Islet precursor cell (in vitro differentiated cells): Measurements from ENCODE around the gene TTC38.
"Not testable (repeated sequence)": the region's sequence is repeated elsewhere in the genome, so short reads cannot be mapped to it uniquely, and the experiment has no call there.

ENCODE experiments used
- DNase-seq: peaks from one replicate; pipeline ENCODE4 v3.0.0-alpha.2; 2018

TTC38 gene

DNA sequence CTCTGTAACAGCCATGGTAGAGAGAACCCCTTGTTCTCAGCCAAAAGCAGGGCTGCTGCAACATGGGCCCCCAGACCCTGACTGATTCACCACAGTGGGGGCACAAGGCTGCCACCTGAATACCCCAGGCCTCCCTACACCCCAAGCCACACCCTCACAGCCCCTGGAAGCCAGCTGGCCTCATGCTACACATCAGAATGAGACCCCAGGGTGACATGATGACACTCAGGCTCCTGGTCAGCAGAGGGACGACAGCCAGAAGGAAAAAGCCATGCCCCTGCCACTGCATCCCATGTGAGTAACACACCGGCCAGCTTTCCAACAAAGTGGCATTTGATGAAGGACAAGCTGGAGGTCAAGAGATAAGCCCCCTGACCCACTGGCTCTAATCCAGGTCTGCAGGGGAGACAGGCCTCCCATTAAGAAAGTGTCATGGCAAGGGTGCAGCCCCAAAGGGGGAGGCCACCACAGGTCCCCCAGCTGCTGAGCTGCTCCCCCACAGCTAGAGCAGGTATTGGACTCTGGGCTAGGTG lies 20.3 kb upstream of the TTC38 start:
- no peak for DNase-seq

DNA sequence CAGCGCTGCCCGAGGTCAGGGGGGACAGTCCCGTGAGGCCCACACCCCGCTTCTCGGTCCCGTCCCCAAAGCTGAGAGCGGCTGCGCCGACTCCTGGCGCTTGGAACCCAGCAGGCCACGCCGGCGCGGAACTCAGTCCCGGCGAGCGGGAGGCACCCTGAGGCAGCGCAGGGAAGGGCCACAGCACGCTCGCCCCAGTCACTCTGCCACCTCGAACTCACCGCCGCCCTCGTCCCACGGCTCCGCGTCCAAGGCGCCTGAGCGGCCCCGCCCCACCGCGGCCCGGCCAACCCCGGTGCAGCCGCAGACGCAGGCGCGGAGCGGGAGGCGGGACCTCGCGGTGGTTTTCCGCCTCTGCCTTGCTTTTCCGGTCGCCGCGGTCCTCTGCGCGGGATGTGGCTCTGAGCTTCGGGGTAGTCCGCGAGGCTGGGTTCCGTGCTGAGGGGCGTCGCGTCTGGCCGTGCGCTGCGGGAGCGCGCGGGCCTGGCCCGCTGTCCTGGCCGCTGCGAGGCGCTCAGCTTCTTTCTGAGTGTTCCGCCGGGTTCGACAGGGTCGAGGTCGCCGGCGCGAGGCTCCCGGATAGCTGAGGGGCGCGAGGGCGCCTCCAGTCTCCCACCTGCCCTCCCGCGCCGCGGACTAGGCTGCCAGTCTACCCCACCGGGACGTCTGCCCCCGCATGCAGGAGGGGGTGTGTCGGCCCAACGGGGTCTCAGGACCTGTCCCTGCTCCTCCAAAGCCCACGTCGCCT lies 17.6 kb upstream of the TTC38 start, which contains the start of gene CDPF1:
Gene CDPF1, minus strand, starts transcription at position 259 of the 748 bp plus-strand sequence. CDS start 2,009 bp downstream, outside the sequence.
- peak; percentile 94 for DNase-seq

DNA sequence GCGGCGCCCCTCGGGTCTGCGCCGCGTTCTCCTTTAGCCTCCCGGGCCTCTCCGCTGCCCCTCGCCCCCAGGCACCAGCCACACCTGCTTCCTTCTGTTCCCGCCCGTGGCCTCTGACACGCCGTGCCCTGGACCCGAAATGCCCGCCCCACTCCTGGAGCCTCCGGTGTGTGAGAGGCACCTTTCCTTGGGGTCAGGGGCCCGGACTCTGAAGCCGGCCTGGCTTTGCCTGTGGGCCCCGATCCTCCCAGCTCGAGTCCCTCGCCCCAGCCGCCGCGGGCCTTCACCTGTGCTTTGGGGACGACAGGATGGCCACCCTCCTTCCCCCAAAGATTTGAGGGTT lies 17.1 kb upstream of the TTC38 start:
- no peak for DNase-seq

DNA sequence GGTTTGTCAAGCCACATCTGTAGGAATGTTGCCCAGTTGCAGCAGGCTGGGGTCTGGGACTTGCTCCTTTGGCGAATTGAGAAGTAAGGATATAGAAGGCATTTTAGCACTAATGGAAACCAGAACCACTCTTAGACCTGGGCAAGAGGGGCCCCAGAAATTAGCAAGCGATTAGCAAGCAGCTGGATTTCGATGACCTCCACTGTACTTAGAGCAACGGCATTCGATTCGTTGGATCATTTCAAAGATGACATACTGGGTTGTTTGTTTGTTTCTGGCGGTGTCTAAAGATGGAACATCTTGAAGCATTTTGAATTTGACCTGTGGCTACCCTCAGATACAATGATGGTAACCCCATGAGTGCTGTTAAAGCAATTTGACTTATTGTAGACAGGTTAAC lies 16.5 kb upstream of the TTC38 start:
- DNase-seq: no peak

DNA sequence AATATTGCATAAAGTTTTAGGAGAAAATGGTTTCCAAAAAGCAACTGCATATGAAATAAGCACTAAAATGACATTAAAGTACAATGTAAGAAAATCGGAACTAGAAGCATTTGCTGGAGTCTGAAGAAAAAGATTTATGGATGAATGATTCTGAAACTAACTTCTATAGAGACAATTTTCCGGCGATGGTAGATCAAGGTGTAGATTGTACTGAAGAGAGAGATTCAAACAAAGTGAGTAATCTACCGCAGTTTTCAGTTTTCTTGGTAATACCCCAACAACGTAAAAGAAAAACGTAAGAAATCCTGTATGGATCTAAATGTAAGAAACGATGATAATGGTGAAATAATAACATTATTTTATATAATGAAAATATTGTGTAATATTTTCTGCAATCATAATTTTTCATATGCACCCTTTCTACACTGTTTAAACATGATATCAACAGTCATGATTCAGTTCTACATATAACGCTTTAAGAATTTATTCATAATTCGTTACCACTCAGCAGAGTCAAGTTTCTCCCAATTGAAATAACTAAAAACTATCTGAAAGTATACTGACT lies 15.9 kb upstream of the TTC38 start:
- no peak for DNase-seq

DNA sequence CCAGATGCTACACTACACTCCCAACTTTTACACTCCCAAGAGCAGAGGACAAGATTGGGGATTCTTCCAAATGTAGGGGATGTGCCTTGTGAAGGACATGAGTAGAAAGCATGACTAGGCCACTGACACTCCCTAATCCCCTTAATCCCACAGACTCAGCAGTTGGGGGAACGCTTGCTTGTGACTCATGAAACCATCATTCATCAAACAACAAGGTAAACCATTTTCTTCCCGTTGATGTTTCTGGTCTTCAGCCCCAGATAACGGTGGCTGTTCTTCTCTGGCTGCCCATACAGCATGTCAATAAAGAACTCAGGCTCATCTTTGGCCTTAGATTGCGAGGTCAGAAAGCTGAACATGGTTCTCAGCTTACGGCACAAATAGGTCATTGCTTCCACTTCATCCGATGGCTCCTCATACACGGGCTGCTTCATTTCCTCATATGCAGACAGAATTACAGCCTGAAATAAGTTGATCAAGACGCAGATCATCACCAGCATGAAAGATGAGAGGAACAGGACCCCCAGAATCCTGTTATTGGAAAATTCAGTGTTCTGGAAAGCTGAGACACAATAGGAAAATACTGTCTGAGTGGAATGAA lies 11.3 kb upstream of the TTC38 start:
- no peak for DNase-seq

DNA sequence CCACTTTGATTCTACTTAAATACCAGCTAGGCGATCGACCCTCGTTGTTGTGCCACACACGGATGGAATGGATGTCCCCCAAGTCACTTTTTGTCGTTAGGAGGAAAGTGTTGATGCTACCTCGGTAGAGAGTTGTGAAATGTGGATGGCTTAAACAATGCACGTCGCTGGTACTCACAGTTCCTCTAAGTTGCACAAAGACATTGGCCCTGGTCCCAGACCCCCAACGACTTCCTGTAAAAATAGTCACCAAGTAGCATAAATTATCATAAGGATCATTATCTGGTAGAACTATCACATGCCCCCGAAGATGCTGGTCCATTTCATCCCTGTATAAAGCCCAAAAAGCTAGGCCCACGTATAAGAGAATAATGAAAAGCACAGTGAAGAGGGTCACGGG lies 8.4 kb upstream of the TTC38 start:
- DNase-seq: no peak

DNA sequence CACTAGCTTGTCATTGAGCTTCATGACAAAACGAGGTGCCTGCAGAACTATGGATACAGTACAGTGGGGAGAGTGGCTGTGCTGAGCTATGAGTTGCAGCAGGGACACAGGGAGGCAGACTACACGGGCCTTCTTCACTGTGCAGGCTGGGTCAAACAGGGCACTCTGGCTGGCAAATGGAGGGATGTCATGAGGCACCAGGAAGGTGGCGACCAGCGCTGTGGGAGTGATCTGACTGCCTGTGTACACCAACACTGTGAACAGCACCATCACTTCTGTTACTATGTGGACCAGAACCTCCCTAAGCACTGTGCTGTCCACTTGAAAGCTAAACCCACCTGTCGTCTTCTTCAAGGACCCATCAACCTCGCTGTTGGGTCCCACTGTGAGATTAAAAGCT lies 7.8 kb upstream of the TTC38 start:
- DNase-seq: no peak

DNA sequence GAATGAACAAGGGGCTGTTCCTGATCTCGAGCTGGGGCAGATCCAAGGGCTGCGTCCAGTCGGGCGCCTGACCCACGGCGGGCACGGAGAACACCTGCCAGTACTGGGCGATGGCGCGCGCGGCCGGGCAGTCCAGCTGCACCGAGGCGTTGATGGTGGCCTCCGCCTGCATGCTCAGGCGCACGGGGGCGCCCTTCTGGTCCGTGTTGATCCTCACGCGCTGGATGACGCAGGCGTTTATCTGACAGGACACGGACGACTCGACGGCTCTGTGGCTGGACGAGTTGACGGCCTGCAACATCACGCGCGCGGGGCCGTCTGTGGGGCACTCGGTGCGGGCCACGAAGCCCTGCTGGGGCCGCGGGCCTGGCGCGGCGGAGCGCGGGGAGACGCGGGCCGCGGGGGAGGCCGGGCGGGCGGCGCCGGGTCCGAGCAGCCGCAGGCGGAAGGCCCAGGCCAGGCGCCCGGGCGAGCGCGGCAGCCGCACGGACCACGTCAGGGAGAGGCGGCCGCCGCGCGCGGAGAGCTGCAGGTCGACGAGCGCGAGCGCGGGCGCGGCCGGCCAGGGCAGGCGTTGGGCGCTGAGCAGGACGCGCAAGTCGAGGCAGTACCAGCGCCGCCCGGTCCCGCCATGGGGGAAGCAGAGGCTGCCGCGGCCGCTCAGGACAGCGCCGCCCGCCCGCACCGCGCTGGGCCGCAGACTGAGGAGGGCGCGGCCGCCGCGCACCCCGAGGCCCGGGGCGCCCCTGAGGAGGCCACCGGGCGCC lies 5.2 kb upstream of the TTC38 start:
- DNase-seq: peak; percentile 84

DNA sequence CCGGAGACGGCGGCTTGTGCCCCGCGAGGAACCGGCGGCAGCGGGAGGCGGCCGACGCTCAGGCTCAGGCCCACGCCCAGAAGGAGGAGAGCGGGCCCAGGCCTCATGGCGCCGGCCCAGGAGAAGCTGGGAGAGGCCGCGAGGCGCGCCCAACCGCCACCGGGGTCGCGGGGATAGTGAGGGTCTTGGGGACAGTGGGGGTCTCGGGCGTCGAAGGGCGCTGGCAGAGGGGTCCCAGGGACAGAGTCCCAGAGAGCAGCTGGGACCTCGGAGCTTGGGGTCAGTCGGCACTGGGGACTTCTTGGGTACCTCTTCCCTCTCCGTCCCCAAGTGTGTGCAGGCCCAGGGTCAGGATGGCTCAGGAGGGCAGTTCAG lies 4.6 kb upstream of the TTC38 start, which contains the start of gene PKDREJ:
Gene PKDREJ, minus strand, starts transcription at position 128 of the 375 bp plus-strand sequence. Its CDS starts 21 bp downstream, at position 107.
- no peak for DNase-seq

DNA sequence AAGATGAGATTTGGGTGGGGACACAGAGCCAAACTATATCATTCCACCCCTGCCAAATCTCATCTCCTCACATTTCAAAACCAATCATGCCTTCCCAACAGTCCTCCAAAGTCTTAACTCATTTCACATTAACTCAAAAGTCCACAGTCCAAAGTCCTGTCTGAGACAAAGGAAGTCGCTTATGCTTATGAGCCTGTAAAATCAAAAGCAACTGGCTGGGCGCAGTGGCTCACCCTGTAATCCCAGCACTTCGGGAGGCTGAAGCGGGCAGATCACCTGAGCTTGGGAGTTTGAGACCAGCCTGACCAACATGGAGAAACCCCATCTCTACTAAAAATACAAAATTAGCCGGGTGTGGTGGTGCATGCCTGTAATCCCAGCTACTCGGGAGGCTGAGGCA lies 3.3 kb upstream of the TTC38 start:
- DNase-seq: not testable (repeated sequence)

DNA sequence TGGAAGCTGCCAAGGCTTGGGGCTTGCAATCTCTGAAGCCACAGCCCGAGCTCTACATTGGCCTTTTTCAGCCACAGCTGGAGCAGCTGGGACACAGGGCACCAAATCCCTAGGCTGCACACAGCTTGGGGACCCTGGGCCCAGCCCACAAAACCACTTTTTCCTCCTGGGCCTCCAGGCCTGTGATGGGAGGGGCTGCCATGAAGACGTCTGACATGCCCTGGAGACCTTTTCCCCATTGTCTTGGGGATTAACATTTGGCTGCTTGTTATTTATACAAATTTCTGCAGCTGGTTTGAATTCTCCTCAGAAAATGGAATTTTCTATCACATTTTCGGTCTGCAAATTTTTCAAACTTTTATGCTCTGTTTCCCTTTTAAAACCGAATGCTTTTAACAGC lies 2.2 kb upstream of the TTC38 start:
- not testable (repeated sequence) for DNase-seq

DNA sequence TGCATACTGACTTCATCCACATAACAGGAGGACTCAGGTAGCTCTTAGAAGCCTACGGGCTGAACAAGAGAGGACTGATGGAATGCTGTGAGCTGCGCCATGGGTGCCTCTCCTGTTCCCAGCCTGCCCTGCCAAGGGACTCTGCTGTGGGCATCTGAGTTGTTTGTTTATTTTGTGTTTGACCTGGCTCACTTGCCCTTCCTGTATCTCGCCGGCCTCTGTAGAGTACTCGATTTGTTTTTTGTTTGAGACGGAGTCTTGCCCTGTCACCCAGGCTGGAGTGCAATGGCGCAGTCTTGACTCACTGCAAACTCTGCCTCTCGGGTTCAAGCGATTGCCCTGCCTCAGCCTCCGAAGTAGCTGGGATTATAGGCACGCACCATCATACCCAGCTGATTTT lies 1.8 kb downstream of the TTC38 start:
- DNase-seq: no peak

DNA sequence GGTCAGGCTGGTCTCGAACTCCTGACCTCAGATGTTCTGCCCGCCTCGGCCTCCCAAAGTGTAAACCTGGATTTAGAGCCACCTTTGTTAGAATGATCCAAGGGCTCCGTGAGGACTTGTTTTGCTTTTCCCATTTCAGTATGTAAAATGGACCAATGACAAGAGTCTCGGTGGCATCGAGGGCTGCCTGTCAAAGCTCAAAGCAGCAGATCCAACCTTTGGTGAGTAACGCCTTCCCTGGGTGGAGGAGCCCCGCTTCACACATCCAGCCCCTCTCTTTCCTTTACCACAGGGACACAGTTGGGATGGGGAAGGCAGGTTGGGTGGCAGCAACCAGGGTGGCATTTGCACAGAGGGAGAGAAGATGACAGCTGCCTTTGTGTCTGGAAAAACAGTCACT lies 4.4 kb downstream of the TTC38 start:
- DNase-seq: no peak

DNA sequence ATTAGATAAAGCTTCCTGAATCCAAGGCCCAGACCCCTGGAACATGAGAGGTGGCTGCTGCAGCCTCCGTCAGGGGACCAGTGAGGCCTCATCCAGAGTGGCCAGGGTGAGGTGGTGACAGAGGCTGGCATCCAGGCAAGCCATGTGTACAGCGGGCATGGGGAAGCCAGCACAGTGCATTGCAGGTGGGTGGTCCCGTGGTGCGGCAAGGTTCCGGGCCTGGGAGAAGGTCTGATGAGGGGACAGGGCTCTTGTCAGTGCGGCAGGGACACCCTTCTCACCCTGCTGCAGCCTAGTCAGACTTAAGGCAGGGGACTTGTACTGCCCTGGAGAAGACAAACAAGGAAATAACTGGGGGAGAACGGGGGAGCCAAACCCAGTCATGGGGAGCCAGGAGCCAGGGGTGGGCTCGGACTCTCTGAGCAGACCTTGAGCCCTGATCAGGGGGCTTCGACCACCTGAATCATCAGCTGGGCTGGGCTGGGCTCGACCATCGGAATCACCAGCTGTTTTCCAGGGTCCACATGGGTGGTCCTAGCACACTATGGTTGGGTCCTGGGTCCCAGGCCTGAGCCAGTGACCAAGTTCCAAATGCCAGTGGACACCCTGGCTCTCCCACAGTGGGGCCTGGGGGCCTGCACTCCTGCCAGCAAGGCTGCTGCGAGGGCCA lies 5.1 kb downstream of the TTC38 start:
- DNase-seq: no peak

DNA sequence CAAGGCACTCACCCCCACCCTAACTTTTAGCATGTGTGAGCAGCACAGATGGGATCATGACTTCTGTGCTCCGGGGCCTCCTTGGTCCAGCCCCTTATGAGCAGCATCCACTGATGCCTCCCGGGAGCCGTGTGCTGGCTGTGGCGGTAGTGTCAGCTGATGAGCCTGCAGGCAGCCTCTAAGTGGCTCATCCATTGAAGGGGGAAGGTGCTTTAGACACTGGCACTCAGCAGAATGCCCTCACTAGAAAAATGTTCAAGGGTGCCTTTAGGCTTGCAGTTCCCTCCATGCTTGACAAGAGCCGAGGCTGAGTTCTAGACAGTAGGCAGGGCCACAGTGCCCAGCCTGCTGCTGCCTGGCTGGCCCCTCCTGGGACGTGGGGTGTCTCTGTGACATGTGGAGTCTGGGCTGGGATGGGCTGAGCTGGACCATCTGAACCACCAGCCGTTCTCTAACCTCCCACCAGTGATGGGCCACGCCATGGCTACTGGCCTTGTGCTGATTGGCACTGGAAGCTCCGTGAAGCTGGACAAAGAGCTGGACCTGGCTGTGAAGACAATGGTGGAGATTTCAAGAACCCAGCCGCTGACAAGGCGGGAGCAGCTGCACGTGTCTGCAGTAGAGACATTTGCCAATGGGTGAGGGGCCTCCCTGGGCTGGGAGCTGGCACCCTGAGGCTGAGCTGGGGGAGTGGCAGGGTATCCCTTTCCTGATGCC lies 5.8 kb downstream of the TTC38 start:
- DNase-seq: no peak

DNA sequence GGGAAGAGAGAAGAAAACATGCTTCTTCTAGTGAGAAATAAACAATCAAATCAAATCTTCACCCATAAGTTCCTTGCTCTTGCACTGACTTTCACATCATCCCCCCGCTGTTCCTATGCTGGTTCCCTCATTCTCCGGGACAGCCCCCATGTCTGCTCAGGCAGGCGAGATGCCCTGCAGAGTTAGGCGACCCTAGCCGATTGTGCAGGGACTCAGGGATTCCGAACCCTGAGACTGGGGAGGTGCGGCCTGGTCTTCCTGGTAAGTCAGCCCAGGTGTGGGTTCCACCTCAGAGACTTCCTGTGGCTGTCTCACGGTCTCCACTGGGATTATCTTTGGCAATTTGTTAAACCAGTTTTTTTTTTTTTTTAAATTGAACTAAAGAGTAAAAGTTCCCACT lies 6.6 kb downstream of the TTC38 start:
- no peak for DNase-seq

DNA sequence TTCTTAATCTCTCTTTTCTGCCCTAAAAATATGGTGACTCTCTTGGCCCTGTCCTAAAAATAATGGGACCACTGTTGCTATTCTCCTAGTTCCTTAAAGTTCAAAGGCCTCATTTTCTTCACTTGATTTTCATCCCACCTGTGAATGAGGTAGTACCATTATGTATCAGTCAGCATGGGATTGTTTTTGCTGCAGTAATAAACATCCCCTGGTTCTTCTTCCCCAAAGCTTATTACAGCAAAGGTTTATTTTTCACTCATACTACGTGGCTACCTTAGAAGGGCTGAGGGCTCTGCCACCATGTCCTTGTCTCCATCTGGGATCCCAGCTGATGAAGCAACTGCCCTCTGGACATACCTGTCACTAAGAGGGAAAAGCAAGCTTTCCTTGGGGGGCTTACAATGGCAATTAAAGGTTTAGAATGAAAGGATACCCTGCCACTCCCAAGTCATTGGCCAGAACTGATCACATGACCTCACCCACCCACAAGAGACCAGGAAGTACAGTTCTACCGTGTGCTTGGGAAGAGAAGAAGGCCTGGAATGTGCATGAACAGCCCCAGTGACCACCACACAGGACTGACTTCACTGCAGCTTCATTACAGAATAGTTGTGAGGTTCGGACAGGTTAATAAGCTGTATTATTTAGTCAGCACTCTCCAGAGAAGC lies 7.8 kb downstream of the TTC38 start:
- DNase-seq: no peak

DNA sequence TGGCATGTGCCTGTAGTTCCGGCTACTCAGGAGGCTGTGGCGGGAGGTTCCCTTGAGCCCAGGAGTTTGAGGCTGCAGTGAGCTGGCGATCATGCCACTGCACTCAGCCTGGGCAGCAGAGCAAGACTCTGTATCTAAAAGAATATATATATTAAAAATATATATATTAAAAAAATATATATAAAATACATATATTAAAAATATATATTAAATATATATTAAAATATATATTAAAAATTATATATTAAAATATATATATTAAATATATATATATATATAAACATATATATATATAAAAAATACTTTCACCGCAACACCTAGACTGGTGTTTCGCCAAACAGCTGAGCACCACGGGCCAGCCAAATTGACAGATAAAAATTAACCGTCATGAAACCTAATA lies 8.8 kb downstream of the TTC38 start:
- DNase-seq: no peak

DNA sequence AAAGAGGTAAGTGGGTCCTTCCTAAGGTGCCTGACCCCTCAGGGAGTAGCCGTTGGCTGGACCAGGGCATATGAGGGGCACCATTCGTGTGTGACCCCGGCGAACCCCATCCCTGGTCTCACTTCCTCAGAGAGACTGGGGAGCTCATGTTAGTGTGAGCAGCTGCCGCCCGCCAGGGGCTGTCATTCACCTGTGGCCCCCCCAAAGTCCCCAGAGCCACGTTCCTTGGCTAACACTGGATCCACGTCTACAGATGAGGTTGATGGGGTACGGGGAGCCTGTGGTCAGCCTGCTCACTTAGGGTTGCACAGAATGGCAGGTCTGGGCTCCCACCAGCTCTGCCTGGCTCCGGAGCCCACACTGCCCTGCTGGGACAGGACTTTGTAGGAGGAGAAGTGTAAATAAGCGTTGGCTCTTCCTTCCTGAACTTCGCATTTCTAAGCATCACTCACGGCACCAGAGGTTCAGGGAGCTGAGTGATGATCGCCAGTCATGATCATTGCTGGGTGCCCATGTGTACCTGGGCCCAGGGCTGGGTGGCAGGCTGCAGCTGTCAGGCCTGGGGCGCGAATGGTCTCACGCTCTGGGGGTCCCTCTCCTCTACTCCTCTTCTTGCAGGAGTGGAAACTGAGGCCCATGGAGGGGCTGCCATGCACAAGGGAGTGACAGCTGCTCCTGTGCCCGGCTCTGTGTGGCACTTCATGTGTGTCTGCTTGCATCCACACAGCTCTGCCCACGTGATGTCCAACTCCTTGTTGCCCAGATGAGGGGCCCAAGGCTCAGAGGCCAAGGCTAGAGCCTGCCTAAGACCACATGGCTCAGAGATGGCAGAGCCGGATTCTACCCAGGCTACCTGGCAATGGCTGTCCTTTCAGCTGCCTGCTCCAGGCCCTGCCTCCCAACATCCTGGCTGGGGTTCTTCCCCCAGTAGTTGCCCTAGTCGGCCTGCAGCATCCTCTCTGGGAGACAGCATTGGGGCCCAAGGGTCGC lies 11.1 kb downstream of the TTC38 start:
- DNase-seq: peak; percentile 45
